GM18511 (cell line): ENCODE results near the gene MAP3K2.

Experiments
- ATAC-seq: cut with Tn5 transposase; IDR thresholded peaks from one replicate; pipeline ENCODE4 v1.9.1; 2021; ENCODE audit warnings: mild to moderate bottlenecking, moderate library complexity; ENCODE audit not compliant: unreplicated experiment

Gene MAP3K2

GRCh38 chr2:127387655-127388422 is at the start of gene MAP3K2:
MAP3K2 (minus strand) TSS chr2:127387975; CDS start chr2:127343129, 44,846 bp downstream.
- peak; percentile 77 for ATAC-seq

- no peak for ATAC-seq
These were observed 49.3 kb upstream of the MAP3K2 start for GRCh38 chr2:127437056-127437455.

- no peak for ATAC-seq
These were observed 46.7 kb upstream of the MAP3K2 start for GRCh38 chr2:127434515-127434914.

- no peak for ATAC-seq
These were observed 43.7 kb upstream of the MAP3K2 start for GRCh38 chr2:127431408-127432023.

DNA sequence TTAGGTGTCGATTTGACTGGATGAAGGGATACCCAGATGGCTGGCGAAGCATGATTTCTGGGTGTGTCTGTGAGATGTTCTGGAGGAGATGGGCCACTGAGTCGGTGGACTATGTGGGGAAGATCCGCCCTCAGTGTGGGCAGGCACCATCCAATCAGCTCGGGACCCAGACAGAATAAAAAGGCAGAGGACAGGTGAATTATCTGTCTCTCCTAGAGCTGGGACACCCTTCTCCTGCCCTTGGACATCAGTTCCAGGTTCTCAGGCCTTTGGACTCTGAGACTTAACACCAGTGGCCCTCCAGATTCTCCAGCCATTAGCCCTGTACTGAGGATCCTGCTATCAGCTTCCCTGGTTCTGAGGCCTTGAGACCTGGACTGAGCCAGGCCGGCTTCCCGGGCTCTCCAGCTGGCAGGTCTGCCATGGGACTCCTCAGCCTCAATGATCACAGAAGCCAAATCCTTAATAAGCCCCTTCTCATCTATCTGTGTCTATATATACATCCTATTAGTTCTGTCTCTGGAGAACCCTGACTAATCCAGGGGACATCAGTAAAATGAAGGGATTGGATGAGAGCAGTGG is 42.2 kb upstream of the MAP3K2 start:
- ATAC-seq, result no peak

- no peak for ATAC-seq
These were observed 41.5 kb upstream of the MAP3K2 start for GRCh38 chr2:127429291-127429690.

DNA sequence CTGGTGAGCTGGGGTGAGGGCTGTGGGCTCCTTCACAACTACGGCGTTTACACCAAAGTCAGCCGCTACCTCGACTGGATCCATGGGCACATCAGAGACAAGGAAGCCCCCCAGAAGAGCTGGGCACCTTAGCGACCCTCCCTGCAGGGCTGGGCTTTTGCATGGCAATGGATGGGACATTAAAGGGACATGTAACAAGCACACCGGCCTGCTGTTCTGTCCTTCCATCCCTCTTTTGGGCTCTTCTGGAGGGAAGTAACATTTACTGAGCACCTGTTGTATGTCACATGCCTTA is 41.0 kb upstream of the MAP3K2 start:
- no peak for ATAC-seq

- no peak for ATAC-seq
These were observed 40.5 kb upstream of the MAP3K2 start for GRCh38 chr2:127428057-127428814.

- no peak for ATAC-seq
These were observed 39.7 kb upstream of the MAP3K2 start for GRCh38 chr2:127427376-127428056.

- no peak for ATAC-seq
These were observed 39.0 kb upstream of the MAP3K2 start for GRCh38 chr2:127426501-127427354.

DNA sequence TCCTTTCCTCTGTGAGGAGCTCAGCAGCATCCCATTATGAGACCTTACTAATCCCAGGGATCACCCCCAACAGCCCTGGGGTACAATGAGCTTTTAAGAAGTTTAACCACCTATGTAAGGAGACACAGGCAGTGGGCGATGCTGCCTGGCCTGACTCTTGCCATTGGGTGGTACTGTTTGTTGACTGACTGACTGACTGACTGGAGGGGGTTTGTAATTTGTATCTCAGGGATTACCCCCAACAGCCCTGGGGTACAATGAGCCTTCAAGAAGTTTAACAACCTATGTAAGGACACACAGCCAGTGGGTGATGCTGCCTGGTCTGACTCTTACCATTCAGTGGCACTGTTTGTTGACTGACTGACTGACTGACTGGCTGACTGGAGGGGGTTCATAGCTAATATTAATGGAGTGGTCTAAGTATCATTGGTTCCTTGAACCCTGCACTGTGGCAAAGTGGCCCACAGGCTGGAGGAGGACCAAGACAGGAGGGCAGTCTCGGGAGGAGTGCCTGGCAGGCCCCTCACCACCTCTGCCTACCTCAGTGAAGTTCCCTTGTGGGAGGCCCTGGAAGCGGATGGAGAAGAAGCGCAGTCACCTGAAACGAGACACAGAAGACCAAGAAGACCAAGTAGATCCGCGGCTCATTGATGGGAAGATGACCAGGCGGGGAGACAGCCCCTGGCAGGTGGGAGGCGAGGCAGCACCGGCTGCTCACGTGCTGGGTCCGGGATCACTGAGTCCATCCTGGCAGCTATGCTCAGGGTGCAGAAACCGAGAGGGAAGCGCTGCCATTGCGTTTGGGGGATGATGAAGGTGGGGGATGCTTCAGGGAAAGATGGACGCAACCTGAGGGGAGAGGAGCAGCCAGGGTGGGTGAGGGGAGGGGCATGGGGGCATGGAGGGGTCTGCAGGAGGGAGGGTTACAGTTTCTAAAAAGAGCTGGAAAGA is 38.0 kb upstream of the MAP3K2 start:
- ATAC-seq, result no peak

DNA sequence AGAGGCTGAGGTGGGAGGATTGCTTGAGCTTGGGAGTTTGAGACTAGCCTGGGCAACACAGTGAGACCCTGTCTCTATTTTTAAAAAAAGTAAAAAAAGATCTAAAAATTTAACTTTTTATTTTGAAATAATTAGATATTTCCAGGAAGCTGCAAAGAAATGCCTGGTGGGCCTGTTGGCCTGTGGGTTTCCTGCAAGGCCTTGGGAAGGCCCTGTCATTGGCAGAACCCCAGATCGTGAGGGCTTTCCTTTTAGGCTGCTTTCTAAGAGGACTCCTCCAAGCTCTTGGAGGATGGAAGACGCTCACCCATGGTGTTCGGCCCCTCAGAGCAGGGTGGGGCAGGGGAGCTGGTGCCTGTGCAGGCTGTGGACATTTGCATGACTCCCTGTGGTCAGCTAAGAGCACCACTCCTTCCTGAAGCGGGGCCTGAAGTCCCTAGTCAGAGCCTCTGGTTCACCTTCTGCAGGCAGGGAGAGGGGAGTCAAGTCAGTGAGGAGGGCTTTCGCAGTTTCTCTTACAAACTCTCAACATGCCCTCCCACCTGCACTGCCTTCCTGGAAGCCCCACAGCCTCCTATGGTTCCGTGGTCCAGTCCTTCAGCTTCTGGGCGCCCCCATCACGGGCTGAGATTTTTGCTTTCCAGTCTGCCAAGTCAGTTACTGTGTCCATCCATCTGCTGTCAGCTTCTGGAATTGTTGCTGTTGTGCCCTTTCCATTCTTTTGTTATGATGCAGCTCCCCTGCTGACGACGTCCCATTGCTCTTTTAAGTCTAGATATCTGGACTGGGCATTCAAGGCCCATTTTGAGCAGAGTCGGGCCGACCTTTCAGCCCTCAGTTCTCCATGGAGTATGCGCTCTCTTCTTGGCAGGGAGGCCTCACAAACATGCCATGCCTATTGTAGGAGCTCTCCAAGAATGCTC is 37.1 kb upstream of the MAP3K2 start:
- no peak for ATAC-seq

- no peak for ATAC-seq
These were observed 36.1 kb upstream of the MAP3K2 start for GRCh38 chr2:127423880-127424279.

DNA sequence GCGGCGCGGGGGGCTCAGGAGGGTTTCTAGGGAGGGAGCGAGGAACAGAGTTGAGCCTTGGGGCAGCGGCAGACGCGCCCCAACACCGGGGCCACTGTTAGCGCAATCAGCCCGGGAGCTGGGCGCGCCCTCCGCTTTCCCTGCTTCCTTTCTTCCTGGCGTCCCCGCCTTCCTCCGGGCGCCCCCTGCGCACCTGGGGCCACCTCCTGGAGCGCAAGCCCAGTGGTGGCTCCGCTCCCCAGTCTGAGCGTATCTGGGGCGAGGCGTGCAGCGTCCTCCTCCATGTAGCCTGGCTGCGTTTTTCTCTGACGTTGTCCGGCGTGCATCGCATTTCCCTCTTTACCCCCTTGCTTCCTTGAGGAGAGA is 35.7 kb upstream of the MAP3K2 start:
- no peak for ATAC-seq

DNA sequence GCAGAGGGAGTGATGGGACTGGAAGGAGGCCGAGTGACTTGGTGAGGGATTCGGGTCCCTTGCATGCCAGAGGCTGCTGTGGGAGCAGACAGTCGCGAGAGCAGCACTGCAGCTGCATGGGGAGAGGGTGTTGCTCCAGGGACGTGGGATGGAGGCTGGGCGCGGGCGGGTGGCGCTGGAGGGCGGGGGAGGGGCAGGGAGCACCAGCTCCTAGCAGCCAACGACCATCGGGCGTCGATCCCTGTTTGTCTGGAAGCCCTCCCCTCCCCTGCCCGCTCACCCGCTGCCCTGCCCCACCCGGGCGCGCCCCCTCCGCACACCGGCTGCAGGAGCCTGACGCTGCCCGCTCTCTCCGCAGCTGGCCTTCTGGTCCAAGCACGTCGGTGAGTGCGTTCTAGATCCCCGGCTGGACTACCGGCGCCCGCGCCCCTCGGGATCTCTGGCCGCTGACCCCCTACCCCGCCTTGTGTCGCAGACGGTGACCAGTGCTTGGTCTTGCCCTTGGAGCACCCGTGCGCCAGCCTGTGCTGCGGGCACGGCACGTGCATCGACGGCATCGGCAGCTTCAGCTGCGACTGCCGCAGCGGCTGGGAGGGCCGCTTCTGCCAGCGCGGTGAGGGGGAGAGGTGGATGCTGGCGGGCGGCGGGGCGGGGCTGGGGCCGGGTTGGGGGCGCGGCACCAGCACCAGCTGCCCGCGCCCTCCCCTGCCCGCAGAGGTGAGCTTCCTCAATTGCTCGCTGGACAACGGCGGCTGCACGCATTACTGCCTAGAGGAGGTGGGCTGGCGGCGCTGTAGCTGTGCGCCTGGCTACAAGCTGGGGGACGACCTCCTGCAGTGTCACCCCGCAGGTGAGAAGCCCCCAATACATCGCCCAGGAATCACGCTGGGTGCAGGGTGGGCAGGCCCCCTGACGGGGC is 35.0 kb upstream of the MAP3K2 start:
- ATAC-seq, result no peak

DNA sequence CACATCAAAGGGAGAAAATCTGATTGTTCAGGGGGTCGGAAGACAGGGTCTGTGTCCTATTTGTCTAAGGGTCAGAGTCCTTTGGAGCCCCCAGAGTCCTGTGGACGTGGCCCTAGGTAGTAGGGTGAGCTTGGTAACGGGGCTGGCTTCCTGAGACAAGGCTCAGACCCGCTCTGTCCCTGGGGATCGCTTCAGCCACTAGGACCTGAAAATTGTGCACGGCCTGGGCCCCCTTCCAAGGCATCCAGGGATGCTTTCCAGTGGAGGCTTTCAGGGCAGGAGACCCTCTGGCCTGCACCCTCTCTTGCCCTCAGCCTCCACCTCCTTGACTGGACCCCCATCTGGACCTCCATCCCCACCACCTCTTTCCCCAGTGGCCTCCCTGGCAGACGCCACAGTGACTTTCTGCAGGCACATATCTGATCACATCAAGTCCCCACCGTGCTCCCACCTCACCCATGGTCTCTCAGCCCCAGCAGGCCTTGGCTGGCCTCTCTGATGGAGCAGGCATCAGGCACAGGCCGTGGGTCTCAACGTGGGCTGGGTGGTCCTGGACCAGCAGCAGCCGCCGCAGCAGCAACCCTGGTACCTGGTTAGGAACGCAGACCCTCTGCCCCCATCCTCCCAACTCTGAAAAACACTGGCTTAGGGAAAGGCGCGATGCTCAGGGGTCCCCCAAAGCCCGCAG is 34.2 kb upstream of the MAP3K2 start:
- ATAC-seq, result no peak
